CD4-positive, alpha-beta T cell treated with Interleukin-15 for 1 hour (primary cell): ENCODE data around the gene SESN1.
A peak's percentile ranks its signal among the peaks of the same experiment; 100 is the strongest.
"Not testable (repeated sequence)": the region's sequence is repeated elsewhere in the genome, so short reads cannot be mapped to it uniquely, and the experiment has no call there.

Source experiments
- DNase-seq: peaks from one replicate; pipeline ENCODE4 v3.0.0-alpha.2; 2020

SESN1 gene

DNA sequence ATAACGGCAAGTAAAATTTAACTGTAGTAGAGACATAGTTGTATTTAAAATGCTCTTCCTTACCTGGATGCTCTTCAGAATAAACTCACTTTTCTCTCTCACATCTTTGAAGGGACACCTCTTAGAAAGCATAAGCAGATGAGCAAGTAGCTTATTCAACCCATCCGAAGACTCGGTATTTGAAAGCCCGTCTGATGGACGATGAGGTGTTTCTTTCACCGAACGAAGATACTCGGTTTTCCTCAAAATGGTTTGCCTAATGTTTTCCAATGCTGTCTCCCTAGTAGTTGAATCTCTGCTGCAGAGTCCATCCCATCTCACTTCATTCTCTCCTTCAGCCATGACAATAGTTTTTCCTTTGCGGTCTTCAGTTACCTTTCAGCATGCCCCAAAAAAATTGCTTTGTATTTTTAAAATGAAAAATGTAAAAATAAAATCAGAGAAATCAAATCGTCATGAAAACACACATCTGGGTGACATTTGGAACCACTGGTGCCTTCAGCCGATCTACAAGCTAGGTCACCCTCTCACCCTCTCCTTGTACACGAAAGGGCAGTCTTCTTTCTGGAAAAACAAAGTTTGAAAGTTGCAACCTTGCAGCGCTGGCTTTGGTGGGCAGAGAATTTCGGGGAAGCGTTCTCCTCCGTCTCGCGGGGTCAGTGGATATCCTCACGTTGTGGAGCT lies 772 bp downstream of the SESN1 start:
- DNase-seq, result no peak

DNA sequence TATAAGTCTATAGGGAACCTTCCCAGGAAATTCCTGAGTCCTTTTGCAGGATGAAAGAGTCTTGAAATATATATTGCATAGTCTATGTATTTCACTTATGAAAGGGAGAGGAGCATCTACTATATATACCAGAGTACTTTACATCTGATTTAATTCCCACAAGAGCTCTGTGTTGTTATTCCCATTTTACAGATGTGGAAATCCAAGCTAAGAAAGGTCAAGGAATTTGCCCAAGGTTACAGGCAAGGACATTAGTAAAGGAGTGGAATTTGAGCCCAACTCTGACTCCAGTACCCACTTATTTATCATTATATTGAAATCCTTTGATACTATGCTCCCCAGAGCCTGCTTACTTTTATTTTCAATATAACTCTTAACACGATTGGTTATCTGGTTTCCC lies 2.6 kb downstream of the SESN1 start:
- no peak for DNase-seq

DNA sequence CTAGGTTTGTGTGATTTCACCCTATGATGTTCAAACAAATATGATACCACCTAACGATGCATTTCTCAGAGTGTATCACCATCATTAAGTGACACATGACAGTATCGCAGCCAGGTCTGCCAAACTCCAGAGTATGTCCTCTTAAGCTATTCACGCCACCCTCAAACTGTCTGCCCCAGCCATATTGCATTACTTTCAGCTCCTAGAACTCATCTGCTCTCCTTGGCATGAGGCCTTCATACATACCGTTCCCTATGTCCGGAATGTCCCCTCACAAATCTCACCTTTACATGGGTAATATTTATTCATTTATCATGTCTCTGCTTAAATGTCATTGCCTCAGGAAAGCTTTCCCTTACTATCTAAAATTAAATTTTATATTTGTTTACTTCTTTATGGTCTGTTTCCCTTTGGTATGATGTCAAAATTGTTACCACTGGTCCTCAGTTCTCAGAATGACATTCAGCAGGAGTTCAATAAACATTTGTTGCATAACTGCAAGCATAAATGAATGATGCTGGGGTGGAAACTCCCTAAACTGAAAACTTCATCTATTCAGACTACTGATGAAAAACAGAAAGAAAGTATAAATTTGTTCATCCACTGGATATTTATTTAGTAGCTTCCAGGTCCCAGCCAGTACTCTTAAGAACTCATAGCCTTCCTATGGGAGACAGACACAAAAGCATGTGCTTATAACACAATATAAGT lies 3.2 kb downstream of the SESN1 start:
- no peak for DNase-seq

DNA sequence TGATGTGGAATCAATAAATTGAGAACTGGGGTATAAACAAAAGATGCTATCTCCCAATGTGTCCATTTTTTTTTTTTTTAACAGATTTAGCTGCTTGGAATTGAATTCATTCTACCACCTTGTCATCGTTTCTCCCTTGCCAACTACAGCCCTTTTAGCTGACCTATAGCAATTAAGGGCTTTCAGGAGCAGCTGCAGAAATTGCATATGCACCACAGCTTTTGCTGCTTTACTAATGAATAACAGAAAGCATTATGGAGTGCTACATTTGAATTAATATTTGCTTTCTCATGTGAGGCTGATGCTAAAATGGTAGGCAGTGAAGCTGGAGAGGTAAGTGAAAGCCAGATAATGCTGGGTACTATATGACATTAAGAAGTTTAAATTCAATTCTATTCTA lies 5.7 kb downstream of the SESN1 start:
- no peak for DNase-seq

DNA sequence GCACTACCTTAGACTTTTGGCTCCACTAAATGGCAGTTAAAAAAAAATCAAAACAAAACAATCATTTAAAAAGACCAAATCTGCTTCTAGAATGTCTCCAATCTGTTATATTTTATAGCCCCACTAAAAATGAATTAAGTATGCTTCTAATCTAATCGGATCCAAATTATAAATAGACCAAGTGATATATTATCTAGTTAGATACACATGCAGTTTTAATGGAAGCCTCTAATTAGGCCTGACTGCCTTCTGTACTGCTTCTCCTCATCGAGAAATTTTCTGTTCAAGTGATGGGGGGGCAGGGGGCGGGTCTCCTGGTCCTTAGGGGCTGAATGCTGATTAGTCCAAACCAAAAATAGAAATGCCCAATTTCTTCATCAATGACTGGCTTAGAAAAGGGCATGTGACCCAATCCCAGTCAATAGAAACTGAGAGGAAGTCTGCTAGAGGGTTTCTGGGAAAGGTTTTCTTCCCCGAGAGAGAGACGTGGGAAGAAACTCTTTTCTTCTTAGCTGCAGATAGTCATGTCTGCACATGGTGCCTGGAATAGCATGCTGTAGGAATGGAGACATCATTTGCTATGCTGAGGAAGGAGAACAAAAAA lies 6.9 kb downstream of the SESN1 start:
- DNase-seq, result no peak

DNA sequence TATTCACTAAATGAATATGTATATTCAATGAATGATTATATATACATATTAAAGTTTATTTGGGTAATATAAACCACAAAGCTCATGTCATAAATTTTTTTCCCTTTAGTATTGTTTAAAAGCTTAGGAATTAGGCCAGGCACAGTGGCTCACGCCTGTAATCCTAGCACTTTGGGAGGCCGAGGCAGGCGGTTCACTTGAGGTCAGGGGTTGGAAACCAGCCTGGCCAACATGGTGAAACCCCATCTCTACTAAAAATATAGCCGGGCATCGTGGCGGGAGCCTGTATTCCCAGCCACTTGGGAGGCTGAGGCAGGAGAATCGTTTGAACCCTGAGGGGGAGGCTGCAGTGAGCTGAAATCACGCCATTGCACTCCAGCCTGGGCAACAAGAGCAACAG lies 10.5 kb downstream of the SESN1 start:
- not testable (repeated sequence) for DNase-seq

DNA sequence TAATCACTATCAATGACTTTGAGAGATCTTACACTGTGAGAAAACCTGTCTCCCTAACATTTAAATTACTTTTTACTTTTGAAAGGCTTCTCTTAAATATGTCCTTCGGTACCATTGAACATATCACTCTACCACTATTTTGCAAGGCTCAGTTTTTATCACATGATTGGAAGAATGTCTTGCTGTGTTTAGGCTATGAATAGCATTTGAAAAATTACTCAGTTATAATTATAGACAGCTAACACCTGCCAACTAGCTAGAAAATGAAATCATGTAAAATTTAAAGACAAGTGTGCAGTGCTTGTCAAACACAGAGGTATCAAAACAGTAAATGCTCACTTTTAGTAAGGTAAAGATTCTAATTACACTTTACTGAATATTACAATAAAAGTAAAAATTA lies 11.0 kb downstream of the SESN1 start:
- no peak for DNase-seq

DNA sequence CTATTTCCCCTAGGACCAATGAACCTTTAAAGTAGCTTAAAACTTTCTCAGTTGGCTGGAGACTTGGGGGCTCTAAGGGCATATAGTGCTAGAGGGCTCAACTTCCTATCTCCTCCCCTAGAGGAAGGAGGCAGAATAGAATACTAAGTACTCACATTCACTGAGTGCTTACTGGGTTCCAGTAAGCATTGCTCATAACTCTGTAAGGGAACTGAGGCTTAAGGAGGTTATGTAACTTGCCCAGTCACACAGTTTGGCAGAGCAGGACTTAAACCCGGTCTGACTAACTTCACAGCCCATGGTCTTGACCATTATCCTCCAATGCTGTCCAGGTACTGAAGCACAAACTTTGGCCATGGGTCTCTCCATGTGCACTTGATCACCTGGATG lies 12.5 kb downstream of the SESN1 start:
- no peak for DNase-seq

DNA sequence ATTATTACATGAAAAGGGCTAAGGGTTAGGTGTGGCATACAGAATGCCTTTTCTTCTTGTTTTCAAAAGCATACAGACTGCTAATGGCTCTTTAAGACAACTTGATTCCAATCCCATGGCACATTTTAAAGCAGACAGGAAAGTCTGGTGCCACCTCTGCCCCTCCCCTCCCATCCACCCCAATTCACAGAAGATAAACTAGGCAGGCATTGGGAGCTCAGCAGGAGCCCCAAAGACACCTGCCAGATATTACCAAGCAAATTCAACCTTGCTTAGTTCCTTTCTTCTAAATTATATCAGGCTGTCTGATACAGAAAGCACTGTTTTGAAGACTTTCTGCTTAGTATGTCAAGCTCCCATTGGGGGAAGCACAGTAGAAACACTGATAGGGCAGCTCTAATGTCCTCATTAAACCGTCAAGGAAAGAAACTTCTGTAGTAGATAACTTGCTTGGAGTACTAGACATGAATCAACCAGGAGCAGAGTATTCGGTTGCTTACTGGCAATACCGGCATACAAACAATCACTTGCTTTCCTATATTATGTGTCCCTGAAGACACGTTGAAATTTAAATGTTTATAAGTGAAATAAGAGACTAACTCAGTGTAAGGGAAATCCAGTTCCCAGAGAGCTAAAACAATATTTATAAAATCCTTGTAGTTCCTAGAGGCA lies 13.0 kb downstream of the SESN1 start:
- no peak for DNase-seq

DNA sequence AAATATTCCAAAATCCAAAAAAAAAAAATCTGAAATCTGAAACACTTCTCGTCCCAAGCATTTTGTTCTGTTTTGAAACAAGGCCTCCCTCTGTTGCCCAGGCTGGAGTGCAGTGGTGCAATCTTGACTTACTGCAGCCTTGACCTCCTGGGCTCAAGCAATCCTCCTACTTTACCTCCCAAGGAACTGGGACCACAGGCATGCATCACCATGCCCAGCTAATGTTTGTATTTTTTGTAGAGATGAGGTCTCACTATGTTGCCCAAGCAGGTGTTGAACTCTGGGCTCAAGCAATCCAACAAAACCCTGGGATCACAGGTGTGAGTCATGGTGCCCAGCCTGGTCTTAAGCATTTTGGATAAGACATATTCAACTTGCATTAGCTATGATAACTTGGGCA lies 13.6 kb downstream of the SESN1 start:
- no peak for DNase-seq

DNA sequence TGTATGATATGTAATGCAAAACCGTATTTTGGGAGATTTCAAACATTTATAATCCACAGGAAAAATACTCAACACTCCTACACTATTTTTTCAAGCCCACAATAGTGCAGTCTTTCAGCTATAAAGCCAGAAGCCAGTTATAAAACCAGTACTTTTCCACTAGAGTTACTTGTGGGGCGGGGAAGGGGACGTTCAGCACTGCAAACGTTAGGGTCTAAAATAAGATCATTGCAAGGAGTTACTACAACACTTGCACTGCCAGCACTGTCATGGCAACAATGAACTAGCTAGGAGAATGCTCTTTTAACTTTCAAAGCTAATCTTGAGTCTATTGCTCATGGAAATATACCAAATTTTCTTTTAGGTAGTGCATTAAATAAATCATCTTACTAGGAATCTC lies 14.7 kb downstream of the SESN1 start:
- DNase-seq, result no peak

DNA sequence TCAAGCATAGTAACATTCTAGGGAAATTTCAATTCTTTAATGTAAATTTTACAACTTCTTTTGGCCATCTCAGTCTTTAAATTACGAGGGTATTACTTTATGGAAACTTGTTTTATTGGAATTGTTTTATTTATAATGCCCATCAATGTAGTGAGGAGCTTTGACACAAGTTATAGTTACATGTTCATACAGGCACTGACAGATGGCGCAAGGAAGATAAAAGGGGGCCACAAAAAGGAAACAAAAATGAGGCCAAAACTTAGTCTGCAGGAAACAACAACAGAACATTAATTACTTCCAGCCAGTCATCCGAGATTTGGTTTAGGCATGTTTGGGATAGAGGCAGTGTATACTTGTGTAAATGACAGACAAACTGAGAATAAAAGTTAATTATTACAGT lies 18.3 kb downstream of the SESN1 start:
- DNase-seq, result no peak

DNA sequence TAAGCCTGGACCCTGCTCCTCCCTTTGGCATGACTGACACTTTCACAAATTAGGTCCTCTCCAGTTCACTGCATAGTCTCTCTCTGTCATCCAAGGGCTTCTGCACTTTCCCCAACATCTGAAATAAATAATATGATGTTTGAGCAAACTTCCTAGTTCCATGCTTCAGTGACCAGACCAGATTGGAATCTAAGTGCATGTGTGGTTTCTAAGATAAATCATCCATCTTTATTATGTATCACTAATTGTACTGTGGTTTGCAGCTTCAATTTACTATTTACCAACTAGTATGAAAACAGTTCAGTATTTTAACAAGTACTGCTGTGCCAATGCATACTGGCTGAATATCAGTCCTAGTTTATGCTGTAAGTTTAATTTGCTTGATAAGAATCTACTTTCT lies 18.7 kb downstream of the SESN1 start:
- no peak for DNase-seq

DNA sequence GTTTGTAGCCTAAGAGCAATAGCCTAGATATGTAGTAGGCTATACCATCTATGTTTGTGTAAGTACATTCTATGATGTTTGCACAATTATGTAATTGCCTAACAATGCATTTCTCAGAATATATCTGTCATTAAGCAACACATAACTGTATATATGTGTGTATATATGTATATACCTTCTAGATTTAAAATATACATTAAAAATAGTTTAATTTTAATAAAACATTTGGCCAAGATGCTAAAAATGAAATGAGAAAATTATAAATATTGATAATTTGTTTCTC lies 20.6 kb downstream of the SESN1 start:
- no peak for DNase-seq

DNA sequence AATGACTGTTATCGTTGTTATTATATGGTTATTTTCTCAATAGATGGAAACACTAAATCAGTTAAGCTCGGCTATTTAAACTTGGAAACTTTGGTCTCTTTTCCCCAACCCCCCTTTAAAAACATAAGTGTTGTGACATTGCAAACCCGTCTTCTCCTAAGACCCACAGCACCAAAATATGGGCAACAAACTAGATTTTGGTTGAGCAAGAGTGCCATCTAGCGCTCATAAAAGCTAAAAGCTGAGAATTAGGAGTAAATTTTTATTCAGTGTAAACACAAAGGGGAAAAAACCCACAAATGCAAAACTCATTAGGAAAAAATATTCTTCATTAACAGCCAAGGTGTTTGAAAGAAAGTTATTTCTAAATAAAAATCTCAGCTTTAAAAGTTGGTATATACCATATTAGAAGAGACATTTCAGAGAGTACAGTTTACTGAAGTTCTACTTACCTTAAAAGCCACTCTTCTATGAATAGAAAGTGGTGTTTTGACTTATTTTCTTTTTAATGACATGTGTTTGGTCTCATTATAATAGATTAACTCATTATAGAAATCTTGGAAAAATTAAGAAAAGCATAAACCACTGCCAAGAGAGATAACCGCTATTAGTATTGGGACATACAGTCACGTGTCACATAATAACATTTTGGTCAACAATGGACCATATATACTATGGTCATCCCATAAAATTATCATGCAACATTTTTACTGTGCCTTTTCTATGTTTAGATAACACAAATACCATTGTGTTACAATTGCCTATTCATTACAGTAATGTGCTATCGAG lies 21.1 kb downstream of the SESN1 start:
- DNase-seq, result peak; percentile 41

DNA sequence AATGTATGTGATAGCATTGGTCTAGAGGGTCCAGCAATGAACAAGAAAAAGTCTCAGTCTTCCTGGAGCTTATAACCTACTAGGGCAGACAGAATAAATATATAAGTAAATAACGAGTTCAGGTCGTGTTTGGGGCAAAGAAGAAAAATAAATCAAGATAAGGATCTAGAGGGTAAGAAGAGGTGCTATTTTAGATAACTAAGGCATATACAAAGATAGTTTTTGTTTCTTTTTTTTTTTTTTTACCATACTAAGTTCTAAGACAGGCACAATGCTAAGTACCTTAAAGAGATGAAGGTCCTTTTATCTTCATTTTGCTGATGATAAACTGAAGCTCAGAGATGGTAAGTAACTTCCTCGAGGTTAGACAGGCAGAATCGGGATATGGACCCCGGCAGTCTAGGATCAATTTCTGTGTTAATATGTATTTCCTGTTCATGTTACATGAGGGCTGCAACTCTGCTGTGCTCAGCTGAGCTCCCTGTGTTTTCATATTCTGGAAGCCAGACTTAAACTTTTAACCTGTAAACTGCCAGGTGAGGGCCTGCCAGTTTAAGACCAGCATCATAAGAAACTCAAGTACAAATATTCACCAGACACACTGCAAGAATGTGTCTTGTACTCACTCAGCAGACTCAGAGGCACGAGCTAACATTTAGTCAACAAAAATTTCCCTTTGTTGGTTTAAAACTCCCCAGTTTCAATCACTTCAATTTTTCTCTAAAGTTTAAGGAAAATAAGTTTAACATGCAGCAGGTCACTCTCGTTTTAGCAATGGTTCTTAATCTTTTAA lies 23.3 kb downstream of the SESN1 start:
- DNase-seq, result no peak

DNA sequence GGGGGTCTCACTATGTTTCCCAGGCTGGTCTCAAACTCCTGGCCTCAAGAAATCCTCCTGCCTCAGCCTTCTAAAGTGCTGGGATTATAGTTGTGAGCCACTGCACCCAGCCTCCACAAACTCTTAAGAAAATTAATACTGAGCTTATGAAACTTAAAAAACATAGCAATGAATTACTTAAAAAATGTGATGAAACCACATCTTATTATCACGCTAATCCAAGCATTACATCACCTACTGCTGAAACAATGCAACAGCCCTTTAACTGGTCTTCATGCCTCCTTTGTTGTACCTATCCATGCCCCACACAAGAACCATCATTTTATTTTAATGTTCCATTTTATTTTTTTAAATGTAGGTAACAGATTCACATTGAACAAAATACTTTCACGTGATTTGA lies 24.9 kb downstream of the SESN1 start:
- DNase-seq, result no peak

DNA sequence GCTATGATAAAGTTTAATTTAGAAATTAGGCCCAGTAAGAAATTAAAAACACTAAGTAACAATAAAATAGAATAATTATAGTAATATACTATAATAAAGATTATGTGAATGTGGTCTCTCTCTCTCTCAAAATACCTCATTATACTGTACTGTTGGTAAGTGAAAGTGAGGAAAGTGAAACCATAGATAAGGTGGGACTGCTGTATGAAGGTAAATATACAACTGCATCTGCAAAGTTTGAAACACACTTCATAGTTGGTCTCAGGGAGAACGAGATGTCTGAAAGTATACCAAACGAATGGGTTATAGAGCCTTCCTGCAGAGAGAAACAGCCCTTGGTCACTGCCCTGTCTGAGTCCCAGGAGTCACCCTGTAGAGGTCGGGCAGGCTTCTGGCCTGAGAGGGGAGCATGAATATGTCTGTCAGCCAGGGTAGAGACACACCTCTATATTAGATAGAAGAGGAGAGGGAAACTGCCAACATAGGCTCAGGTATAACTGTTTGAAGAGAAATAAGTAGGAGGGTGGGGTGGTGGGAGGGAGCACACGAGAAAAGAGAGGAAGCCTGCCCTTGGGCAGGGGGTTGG lies 31.8 kb downstream of the SESN1 start:
- no peak for DNase-seq

DNA sequence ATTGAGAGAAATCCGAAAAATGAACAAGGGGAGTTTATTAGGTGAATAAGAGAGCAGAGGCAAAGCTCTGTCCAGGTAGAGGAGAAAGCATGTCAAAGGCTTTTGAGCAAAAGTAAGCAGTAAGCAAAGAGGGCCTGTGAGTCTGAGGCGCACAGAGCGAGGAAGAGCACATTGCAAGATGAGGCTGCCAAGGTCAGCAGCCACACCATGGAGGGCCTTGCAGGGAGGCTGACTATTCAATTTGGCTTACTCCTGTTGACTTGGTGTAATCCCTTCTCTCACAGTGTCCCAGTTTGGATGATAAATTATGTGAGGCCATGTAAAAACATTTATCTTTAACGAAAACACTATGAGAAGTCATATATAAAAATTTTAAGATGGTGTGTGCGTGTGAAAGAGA lies 32.4 kb downstream of the SESN1 start:
- no peak for DNase-seq

DNA sequence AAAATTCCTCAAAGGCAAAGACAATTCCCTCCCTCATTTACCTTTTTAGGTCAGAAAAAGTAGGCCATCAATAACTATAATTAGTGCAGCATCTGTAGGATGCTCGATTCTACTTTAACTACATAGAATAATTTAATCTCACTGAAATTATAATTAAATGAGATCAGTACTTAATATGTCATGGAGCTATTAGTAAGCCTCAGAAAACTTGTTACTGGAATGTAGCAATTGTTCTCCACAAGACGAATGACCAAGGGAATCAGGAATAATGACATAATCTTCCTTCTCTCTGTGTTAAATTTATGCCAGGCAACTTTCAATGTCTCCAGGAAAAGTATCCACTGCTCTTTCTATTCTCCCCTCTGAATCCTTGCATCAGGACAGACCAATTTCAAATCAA lies 34.1 kb downstream of the SESN1 start:
- DNase-seq, result no peak

DNA sequence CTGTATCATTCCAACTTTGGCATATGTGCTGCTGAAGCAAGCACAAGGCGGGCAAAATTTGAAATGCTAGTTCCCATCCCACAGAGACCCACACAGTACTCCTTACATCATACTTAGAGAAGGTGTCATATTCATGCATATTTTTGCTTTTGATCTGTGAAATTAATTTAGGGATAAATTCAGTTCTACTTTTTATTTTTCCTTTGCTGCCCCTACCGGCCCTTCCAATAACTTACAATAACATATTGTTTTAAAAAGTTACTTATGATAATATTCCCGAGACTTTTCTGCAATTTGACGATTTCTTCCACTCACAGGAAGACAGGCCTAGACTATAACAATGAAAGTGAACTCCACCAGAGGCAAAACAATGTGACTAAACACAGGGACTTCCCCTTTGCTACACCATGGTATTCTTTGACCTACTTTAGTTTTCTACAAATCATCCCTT lies 35.0 kb downstream of the SESN1 start:
- DNase-seq, result no peak

DNA sequence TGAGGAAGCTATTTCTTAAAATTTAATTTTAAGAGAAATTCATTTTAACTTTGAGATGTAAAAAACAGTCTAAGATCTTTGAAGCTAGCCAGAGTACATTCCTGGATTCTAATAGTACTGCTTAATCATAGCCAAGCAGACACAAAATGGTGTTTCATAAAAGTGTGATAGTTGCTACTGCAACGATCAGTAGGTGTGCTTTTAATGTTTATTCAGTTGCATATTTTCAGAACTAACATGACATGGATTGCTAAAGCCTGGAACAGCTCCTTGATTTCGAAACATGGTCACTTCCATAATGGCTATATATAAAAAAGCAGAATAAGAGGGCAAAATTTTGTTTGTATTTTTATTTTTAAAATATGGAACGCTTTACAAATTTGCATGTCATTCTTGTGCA lies 35.5 kb downstream of the SESN1 start:
- no peak for DNase-seq
